OCI-LY1 (cell line): Measurements from ENCODE around the gene POLR3A.

Experiments used
- EZH2 ChIP-seq: fragments of 200-600 bp; sonication (generic), shearing (Covaris generic); IDR thresholded peaks from 2 replicates; pipeline ENCODE4 v1.8.0; 2017; ENCODE audit warnings: borderline replicate concordance, mixed run types, mild to moderate bottlenecking, antibody characterized with exemption, low read length, moderate library complexity, mixed read lengths
- TF ChIP-seq, protein P1 (sequence below): fragments of 200-600 bp; sonication (generic), shearing (Covaris generic); IDR thresholded peaks from 2 replicates; pipeline ENCODE4 v1.5.1; 2017; ENCODE audit warnings: mild to moderate bottlenecking, antibody characterized with exemption, low read length, moderate library complexity, mixed read lengths

DNA sequence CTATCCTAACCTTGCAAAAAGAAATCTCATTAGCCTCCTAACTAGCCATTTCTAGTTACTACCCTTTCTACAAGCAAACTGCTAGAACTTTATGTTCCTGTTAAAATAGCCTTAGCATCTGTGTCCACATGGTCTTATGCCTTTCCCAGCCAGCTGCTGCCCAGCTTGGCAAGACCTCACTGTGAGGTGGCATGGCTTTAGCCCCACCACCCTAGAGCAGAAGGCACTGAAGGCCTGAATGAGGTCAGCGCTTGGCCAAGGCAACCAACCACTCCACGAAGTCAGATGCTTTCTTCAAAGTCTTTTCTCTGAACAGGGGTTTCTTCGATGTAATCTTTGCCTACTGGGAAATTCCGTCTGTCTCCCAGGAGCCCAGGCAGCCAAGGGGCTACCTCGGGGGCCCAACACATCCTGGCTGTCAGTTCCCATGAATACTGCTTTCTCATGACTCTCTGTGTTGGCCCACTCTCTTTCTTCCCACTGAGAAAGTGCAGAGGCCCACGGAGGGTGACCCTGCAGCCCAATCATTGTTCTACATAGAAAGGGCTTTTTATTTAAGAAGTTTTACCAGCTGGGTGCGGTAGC, 41.6 kb downstream of the POLR3A start:
- TF ChIP-seq, protein P1, sequence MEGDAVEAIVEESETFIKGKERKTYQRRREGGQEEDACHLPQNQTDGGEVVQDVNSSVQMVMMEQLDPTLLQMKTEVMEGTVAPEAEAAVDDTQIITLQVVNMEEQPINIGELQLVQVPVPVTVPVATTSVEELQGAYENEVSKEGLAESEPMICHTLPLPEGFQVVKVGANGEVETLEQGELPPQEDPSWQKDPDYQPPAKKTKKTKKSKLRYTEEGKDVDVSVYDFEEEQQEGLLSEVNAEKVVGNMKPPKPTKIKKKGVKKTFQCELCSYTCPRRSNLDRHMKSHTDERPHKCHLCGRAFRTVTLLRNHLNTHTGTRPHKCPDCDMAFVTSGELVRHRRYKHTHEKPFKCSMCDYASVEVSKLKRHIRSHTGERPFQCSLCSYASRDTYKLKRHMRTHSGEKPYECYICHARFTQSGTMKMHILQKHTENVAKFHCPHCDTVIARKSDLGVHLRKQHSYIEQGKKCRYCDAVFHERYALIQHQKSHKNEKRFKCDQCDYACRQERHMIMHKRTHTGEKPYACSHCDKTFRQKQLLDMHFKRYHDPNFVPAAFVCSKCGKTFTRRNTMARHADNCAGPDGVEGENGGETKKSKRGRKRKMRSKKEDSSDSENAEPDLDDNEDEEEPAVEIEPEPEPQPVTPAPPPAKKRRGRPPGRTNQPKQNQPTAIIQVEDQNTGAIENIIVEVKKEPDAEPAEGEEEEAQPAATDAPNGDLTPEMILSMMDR: no peak
- no peak for TF ChIP-seq EZH2
